Fibroblast of lung (primary cell): ENCODE data around the gene NRBP1.

Source experiments
- EZH2 ChIP-seq: IDR thresholded peaks from 2 replicates; pipeline ENCODE4 v1.5.1; 2012; ENCODE audit warnings: low read length, control low read depth, mild to moderate bottlenecking; ENCODE audit errors: missing control alignments
- TF ChIP-seq, protein P1 (sequence below), 2 donors: IDR thresholded peaks in 1 of 2; conservative IDR thresholded peaks in 1 of 2; 1 replicate in 1 of 2; 2 replicates in 1 of 2; pipeline ENCODE4 v1.5.1; 2011 to 2012; ENCODE audit warnings: low read length in 2 of 2, control low read depth in 1 of 2, inconsistent platforms in 1 of 2, low read depth in 1 of 2, mild to moderate bottlenecking in 1 of 2

DNA sequence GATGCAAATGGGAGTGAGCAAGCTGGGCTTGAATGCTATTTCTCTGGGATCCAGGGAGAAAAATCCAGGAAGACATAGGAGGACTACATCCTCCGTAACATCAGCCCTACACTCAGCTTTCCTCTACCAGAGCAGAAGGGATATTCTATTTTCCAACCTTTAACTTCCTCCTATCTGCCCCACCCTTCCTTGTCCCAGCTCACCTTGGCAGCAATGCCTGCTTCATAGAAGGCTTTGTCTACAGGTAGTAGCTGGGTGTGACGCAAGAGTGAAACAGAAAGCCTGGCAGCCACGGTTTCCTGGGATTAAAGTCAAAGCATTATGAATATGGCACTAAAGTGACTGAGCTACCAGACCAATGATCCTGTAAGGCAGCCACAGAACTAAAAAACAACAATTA is 17.6 kb downstream of the NRBP1 start:
- TF ChIP-seq EZH2: no peak
- TF ChIP-seq, protein P1, sequence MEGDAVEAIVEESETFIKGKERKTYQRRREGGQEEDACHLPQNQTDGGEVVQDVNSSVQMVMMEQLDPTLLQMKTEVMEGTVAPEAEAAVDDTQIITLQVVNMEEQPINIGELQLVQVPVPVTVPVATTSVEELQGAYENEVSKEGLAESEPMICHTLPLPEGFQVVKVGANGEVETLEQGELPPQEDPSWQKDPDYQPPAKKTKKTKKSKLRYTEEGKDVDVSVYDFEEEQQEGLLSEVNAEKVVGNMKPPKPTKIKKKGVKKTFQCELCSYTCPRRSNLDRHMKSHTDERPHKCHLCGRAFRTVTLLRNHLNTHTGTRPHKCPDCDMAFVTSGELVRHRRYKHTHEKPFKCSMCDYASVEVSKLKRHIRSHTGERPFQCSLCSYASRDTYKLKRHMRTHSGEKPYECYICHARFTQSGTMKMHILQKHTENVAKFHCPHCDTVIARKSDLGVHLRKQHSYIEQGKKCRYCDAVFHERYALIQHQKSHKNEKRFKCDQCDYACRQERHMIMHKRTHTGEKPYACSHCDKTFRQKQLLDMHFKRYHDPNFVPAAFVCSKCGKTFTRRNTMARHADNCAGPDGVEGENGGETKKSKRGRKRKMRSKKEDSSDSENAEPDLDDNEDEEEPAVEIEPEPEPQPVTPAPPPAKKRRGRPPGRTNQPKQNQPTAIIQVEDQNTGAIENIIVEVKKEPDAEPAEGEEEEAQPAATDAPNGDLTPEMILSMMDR (conservative IDR thresholded peaks at IDR 0.05 in 1 of 2, IDR thresholded peaks at IDR 0.05 in 1 of 2; ENCODE audit: low read depth in 1 of 2, low read length in 2 of 2): no peak
